Peyer's patch (tissue), 4 donors: Measurements from ENCODE around the gene HELZ2.

Source experiments
- CTCF ChIP-seq, 6 experiments: fragments of 450-650 bp in 4 of 6; fragments of 200-600 bp in 2 of 6; sonication (generic) in 1 of 6; IDR thresholded peaks; one replicate each; pipeline ENCODE4 v1.5.1; 2017 to 2019; ENCODE audit warnings: antibody characterized with exemption in 6 of 6, mild to moderate bottlenecking in 3 of 6, moderate library complexity in 1 of 6
- POLR2A ChIP-seq, 2 donors: fragments of 450-650 bp; IDR thresholded peaks; one replicate each; pipeline ENCODE4 v1.5.1; 2017; ENCODE audit warnings: antibody characterized with exemption in 2 of 2, mild to moderate bottlenecking in 2 of 2, moderate library complexity in 2 of 2

GRCh38 chr20:63617876-63618265 lies 43.8 kb upstream of the HELZ2 start:
- no peak for TF ChIP-seq CTCF (IDR thresholded peaks at IDR 0.05)
- TF ChIP-seq POLR2A (IDR thresholded peaks at IDR 0.05) = no peak
